DMS153 (cell line): ENCODE data around the gene OLFML3.

Experiments
- DNase-seq: peaks from one replicate; lab custom pipeline; 2025; lab: John Stamatoyannopoulos, UW

OLFML3 gene

GRCh38 chr1:113949007-113949406 is 30.3 kb upstream of the OLFML3 start:
- no peak for DNase-seq

DNA sequence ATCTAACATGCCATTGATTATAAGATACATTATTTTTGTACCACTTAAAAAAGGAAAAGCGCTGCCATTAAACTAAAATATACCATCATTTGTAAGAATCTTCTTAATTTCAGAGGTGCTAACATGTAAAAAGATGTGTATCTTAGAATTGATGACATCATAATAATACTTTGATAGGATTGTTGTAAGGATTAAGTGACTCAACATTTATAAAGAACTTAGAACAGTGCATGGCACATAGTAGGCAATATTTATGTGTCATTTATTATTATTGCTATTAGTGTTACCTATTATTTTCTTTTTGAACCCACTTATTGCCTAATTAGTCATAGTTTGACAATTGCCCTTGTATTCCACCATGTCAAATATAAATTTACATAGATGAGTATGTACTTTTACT is 28.4 kb upstream of the OLFML3 start:
- no peak for DNase-seq

- no peak for DNase-seq
These were observed 27.6 kb upstream of the OLFML3 start for GRCh38 chr1:113951719-113952118.

DNA sequence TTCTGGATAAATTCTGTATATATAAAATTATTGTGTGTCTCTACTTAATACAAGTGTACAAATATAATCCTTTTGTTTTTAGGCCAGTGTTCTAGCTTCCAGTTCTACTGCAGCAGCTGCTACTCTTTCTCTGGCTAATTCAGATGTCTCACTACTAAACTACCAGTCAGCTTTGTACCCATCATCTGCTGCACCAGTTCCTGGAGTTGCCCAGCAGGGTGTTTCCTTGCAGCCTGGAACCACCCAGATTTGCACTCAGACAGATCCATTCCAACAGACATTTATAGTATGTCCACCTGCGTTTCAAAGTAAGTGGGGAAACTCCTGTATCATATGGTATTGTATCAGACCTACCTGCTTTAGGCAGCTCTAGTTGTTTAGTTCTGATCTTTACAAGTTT is 21.3 kb upstream of the OLFML3 start:
- no peak for DNase-seq

DNA sequence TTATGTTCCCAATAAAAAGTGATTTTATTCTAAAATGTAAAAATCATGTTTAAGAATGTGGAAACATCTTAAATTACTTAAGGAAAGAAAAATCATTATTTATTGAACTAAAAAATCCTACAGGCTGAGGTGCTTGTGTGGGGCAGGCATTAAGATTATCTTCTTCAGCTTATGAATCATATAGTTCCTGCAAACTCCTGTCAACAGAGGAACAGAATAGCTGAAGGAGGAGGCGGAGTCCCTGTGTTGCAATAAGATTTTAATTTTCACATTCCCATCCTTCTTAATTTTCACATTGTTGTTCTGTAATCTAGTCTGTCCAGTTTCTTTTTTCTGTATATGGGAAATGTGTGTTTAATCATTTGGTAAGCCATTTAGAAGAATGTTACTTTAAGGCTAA is 20.6 kb upstream of the OLFML3 start:
- no peak for DNase-seq

DNA sequence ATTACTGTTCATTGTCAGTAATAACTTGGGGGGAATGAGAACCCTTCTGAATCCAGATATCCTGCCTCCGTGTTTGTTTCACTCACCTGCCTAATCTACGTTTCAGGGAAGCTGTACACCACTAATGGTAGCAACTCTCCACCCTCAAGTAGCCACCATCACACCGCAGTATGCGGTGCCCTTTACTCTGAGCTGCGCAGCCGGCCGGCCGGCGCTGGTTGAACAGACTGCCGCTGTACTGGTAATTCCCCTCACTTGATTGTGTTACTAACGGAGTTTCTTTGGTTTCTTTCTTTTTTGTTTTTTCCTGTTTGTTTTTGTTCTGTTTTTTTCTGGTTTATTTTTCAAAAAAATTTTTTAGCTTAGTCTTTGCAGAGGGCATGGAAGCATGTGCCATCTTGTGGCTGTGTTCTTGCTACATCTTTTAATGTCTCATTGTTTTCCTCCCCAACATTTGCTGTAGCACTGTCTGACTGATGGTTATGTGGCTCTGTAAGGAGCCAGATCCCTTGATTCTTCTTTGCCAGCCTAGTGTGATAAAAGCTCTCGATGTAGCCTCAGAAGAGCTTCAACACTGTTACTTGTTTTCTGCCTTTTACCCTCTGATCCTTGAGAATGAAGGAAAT is 15.9 kb upstream of the OLFML3 start:
- DNase-seq: no peak

DNA sequence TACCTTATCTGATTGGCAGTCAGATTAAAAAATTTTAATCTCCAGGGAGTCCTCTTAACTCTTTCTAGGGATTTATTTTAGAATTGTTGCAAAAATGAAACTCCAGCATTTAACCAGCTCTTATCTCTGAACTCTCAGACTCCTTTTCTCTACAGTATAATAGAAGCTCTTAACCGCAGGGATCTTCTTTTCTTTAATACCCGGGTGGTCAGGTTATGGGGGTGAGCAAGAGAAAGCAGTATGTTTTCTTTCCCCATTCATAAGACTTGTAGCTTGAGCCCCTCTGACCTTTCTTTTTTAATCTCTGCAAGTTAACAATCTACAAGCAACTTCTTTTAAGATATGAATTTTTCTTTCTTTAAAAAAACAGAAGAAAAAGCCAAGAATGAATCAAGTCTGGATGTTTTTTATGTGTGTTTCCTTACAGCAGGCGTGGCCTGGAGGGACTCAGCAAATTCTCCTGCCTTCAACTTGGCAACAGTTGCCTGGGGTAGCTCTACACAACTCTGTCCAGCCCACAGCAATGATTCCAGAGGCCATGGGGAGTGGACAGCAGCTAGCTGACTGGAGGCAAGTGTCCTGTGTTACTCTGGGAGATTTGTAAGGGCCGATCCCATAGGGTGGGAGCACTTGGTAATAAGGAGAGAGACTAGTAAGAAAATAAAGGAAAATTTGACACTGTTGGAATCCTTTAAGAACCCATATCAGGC is 13.4 kb upstream of the OLFML3 start:
- DNase-seq: no peak

DNA sequence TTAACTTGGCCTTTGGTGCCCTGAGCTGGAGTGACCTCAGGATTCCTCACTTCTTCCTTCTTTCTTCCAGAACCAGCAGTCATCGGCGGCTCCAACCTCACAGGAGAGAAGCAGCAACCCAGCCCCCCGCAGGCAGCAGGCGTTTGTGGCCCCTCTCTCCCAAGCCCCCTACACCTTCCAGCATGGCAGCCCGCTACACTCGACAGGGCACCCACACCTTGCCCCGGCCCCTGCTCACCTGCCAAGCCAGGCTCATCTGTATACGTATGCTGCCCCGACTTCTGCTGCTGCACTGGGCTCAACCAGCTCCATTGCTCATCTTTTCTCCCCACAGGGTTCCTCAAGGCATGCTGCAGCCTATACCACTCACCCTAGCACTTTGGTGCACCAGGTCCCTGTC is 6.3 kb upstream of the OLFML3 start:
- DNase-seq: no peak

DNA sequence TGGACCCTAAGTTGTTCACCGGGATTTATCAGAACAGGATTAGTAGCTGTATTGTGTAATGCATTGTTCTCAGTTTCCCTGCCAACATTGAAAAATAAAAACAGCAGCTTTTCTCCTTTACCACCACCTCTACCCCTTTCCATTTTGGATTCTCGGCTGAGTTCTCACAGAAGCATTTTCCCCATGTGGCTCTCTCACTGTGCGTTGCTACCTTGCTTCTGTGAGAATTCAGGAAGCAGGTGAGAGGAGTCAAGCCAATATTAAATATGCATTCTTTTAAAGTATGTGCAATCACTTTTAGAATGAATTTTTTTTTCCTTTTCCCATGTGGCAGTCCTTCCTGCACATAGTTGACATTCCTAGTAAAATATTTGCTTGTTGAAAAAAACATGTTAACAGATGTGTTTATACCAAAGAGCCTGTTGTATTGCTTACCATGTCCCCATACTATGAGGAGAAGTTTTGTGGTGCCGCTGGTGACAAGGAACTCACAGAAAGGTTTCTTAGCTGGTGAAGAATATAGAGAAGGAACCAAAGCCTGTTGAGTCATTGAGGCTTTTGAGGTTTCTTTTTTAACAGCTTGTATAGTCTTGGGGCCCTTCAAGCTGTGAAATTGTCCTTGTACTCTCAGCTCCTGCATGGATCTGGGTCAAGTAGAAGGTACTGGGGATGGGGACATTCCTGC is 3.9 kb upstream of the OLFML3 start:
- DNase-seq: no peak

DNA sequence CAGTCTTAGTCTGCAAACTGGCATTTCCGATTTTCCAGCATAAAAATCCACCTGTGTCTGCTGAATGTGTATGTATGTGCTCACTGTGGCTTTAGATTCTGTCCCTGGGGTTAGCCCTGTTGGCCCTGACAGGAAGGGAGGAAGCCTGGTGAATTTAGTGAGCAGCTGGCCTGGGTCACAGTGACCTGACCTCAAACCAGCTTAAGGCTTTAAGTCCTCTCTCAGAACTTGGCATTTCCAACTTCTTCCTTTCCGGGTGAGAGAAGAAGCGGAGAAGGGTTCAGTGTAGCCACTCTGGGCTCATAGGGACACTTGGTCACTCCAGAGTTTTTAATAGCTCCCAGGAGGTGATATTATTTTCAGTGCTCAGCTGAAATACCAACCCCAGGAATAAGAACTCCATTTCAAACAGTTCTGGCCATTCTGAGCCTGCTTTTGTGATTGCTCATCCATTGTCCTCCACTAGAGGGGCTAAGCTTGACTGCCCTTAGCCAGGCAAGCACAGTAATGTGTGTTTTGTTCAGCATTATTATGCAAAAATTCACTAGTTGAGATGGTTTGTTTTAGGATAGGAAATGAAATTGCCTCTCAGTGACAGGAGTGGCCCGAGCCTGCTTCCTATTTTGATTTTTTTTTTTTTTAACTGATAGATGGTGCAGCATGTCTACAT is 2.5 kb upstream of the OLFML3 start:
- DNase-seq: no peak

DNA sequence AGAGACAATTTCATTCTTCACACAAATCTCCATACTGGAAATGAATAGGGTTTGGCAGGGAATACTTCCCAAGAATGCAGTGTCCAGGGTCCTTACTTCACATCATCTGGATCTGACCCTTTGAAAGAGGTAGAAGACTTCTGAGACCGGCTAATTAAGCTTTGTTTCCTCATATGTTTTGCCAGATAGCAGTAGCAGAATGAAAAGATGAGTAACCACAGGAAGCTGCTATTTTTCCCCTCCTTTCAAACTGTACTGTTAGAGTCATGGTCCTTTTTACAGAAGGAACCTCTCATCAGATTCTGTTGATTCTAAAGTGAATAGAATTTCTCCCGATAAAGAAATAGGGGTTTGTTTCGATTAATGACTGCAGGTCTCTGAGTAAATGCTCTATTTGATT is 1.4 kb upstream of the OLFML3 start:
- no peak for DNase-seq

GRCh38 chr1:113980110-113980509 is 836 bp downstream of the OLFML3 start:
- no peak for DNase-seq

- DNase-seq: no peak
These were observed 3.0 kb downstream of the OLFML3 start for GRCh38 chr1:113981962-113982931.

- DNase-seq: no peak
These were observed 3.7 kb downstream of the OLFML3 start for GRCh38 chr1:113982949-113983348.

- no peak for DNase-seq
These were observed 4.1 kb downstream of the OLFML3 start for GRCh38 chr1:113983391-113983790.

DNA sequence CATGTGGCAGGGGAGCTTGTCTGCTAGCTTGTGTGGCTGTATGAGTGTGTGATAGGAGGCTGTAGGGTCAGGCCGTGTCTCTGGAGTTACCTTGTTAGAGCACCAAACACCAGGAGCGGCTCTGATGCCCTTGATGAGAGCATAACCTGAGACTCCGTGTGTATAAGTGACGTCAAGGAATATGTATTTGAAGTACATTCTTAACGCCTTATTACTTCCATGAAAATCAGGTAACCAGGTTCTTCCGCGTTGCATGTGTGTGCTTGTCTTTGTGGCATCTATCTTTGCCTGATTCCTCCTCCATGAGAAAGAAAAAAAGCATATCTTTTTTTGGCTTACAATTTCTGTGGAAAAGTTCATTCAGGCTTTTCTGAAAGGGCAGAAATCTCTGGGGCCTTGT is 4.6 kb downstream of the OLFML3 start:
- DNase-seq: no peak

- DNase-seq: peak; percentile 43
These were observed 5.4 kb downstream of the OLFML3 start for GRCh38 chr1:113984710-113985109.

DNA sequence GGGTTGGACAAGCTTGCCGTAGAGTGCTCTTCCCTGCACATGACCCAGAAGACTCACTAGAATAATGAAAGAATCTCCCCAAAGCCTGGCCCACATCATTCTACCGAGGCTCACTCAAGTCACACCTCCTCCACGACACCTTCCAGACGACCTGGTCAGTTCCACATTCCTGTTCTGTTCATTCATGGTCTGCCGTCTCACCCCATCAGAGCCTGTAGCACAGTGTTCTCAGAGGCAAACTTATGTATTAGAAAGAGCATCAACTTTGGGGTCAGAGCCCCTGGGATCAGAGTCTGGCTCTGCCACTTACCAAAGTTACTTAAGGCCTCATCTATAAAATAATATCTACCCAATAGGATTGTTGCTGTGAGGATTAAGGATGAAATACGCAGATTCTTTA is 7.5 kb downstream of the OLFML3 start:
- no peak for DNase-seq

DNA sequence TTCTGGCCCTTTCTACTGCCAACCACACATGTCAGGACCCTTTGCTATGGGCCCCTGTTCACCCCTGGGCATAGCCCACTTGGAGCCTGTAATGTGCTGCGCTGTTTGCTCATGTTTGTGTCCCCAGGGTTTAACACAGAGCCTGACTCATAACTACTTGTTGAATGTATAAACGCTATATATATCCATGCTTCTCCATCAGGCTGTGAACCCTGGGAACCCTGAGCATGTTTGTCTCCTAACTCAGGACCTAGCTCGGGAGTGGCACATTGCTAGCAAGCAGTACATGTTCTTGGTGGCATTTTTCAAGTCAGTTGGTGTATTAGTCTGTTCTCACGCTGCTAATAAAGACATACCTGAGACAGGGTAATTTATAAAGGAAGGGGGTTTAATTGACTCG is 8.0 kb downstream of the OLFML3 start:
- no peak for DNase-seq

GRCh38 chr1:113990530-113990929 is 11.3 kb downstream of the OLFML3 start:
- no peak for DNase-seq

GRCh38 chr1:113990961-113991360 is 11.7 kb downstream of the OLFML3 start:
- no peak for DNase-seq
